GM12892 (cell line): ENCODE data around the gene TMPRSS15.

Source experiments
- POLR2A ChIP-seq: IDR thresholded peaks from 2 replicates; pipeline ENCODE4 v1.6.1; 2011; ENCODE audit warnings: low read depth, low read length, control low read depth
- TAF1 ChIP-seq: IDR thresholded peaks from 2 replicates; pipeline ENCODE4 v1.6.1; 2011; ENCODE audit warnings: low read depth, mild to moderate bottlenecking, control low read depth, low read length, borderline replicate concordance

GRCh38 chr21:18424276-18424675 lies 20.7 kb upstream of the TMPRSS15 start:
- TF ChIP-seq POLR2A, result no peak
- TF ChIP-seq TAF1, result no peak
